ENCODE data around the gene HELQ. TPM values are rescaled to one million over a fixed set of nuclear protein-coding genes. Genes with fewer than 3 reads are reported as not detected.

Gene HELQ
- total and polyA plus RNA-seq, 4 donors: 5.2 to 22.0 (median 12.9) TPM

- H3K9ac ChIP-seq (ENCODE audit: insufficient read depth in 1 of 2, low read length in 2 of 2): no peak overlapping the region
- DNase-seq: no peak
- no peaks in the 10 kb centered on the region for H3K9me3 ChIP-seq (ENCODE audit: control insufficient read depth in 4 of 4, insufficient read depth in 3 of 4, low read length in 3 of 4)
These were observed 64.7 kb downstream of the HELQ start for GRCh38 chr4:83390944-83391343.

GRCh38 chr4:83389756-83390505 lies 65.7 kb downstream of the HELQ start:
- DNase-seq (no peak), ATAC-seq (ENCODE audit: insufficient read depth, low FRiP score) (no peak)
- H3K36me3 ChIP-seq (ENCODE audit: control insufficient read depth in 4 of 4, insufficient read depth in 4 of 4, low read length in 4 of 4): no peaks in the 10 kb centered on the region
- H3K4me1 ChIP-seq (ENCODE audit: control insufficient read depth in 5 of 5, insufficient read depth in 5 of 5, low read length in 5 of 5): no peaks in the 10 kb centered on the region
- no peak overlapping the region for H3K9ac ChIP-seq (ENCODE audit: insufficient read depth in 1 of 2, low read length in 2 of 2)
- no peaks in the 10 kb centered on the region for H3K27me3 ChIP-seq (ENCODE audit: control insufficient read depth in 3 of 3, insufficient read depth in 3 of 3, low read length in 2 of 3)
- TF ChIP-seq CTCF (IDR thresholded peaks at IDR 0.05; ENCODE audit: control extremely low read depth, extremely low read depth): no peak
- H3K9me3 ChIP-seq (ENCODE audit: control insufficient read depth in 4 of 4, insufficient read depth in 3 of 4, low read length in 3 of 4): no peaks in the 10 kb centered on the region
- no peak overlapping the region for H3K4me3 ChIP-seq
- no peak overlapping the region for H3K27ac ChIP-seq (ENCODE audit: low read depth in 1 of 2, low read length in 1 of 2)
- WGBS, 2 donors: 83 to 85% methylated on average over 8 of the region's 8 CpGs

More at GRCh38 chr4:83390944-83391343, 64.7 kb downstream of the HELQ start:
- no peaks in the 10 kb centered on the region for H3K36me3 ChIP-seq (ENCODE audit: control insufficient read depth in 4 of 4, insufficient read depth in 4 of 4, low read length in 4 of 4)
- no peak for ATAC-seq (ENCODE audit: insufficient read depth, low FRiP score)
- no peaks in the 10 kb centered on the region for H3K4me1 ChIP-seq (ENCODE audit: control insufficient read depth in 5 of 5, insufficient read depth in 5 of 5, low read length in 5 of 5)
- H3K27ac ChIP-seq (ENCODE audit: low read depth in 1 of 2, low read length in 1 of 2): no peak overlapping the region
- 81 to 84% methylated on average over 6 of the region's 6 CpGs for WGBS, 2 donors
- no peak overlapping the region for H3K4me3 ChIP-seq
- H3K27me3 ChIP-seq (ENCODE audit: control insufficient read depth in 3 of 3, insufficient read depth in 3 of 3, low read length in 2 of 3): no peaks in the 10 kb centered on the region
- TF ChIP-seq CTCF (IDR thresholded peaks at IDR 0.05; ENCODE audit: control extremely low read depth, extremely low read depth): no peak

GRCh38 chr4:83389037-83389720 lies 66.4 kb downstream of the HELQ start:
- DNase-seq: no peak

More at GRCh38 chr4:83389037-83389720, 66.4 kb downstream of the HELQ start:
- Histone ChIP-seq H3K9me3 (ENCODE audit: control insufficient read depth in 4 of 4, insufficient read depth in 3 of 4, low read length in 3 of 4) (no peaks in the 10 kb centered on the region), H3K27ac (ENCODE audit: low read depth in 1 of 2, low read length in 1 of 2) (no peak overlapping the region), H3K27me3 (ENCODE audit: control insufficient read depth in 3 of 3, insufficient read depth in 3 of 3, low read length in 2 of 3) (no peaks in the 10 kb centered on the region), H3K9ac (ENCODE audit: insufficient read depth in 1 of 2, low read length in 2 of 2) (no peak overlapping the region), H3K36me3 (ENCODE audit: control insufficient read depth in 4 of 4, insufficient read depth in 4 of 4, low read length in 4 of 4) (no peaks in the 10 kb centered on the region), H3K4me1 (ENCODE audit: control insufficient read depth in 5 of 5, insufficient read depth in 5 of 5, low read length in 5 of 5) (no peaks in the 10 kb centered on the region), H3K4me3 (no peak overlapping the region)
- 85 to 91% methylated on average over 8 of the region's 8 CpGs for WGBS, 2 donors
- ATAC-seq (ENCODE audit: insufficient read depth, low FRiP score): no peak
- no peak for TF ChIP-seq CTCF (IDR thresholded peaks at IDR 0.05; ENCODE audit: control extremely low read depth, extremely low read depth)

All from lung (tissue), 12 donors.